Omental fat pad (tissue), 4 donors: Measurements from ENCODE around the gene ZSWIM4. TPM values are rescaled to one million over a fixed set of nuclear protein-coding genes. Genes with fewer than 3 reads are reported as not detected.

Source experiments
- ATAC-seq: fragments of 150-250 bp; one replicate; pipeline ENCODE4 v1.9.1; 2016; ENCODE audit warnings: mild to moderate bottlenecking, moderate library complexity; ENCODE audit not compliant: low FRiP score
- DNase-seq: peaks from one replicate; pipeline ENCODE4 v3.0.0-alpha.2; 2019; ENCODE audit warnings: low spot score
- CTCF ChIP-seq, 3 donors: fragments of 450-650 bp; IDR thresholded peaks; one replicate each; pipeline ENCODE4 v1.5.1; 2016 to 2017; ENCODE audit warnings: antibody characterized with exemption in 3 of 3, mild to moderate bottlenecking in 3 of 3, moderate library complexity in 2 of 3
- total RNA-seq, 4 donors: library from RNA; depleted of rRNA; stranded (reverse); fragments of >200 nt; gene quantifications; one replicate each; pipeline ENCODE4 v1.1.0, GENCODE V29; 2016

Gene ZSWIM4
- total RNA-seq, 4 donors from 2014 or later = 3.8 to 5.2 (median 4.6) TPM

DNA sequence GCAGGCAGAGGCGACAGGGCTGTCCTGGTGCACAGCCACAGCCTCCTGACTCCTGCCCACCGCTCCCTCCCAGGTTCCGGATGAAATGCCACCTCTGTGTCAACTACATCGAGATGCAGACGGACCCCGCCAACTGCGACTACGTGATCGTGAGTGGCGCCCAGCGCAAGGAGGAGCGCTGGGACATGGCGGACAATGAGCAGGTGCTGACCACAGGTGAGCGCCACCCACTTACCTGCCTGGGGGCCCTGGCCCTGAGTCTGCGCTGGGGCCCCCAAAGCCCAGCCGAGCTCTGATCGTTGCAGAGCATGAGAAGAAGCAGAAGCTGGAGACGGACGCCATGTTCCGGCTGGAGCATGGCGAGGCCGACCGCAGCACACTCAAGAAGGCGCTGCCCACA lies 36.4 kb upstream of the ZSWIM4 start:
- no peak for DNase-seq
- no peak for ATAC-seq
- TF ChIP-seq CTCF (IDR thresholded peaks at IDR 0.05) = no peak

- DNase-seq = no peak
- no peak for TF ChIP-seq CTCF (IDR thresholded peaks at IDR 0.05)
- no peak for ATAC-seq
Measured at GRCh38 chr19:13761423-13761822, 33.8 kb upstream of the ZSWIM4 start.

GRCh38 chr19:13762635-13763235 lies 32.5 kb upstream of the ZSWIM4 start:
- no peak for TF ChIP-seq CTCF (IDR thresholded peaks at IDR 0.05)
- DNase-seq (no peak), ATAC-seq (no peak)

- DNase-seq = no peak
- no peak for TF ChIP-seq CTCF (IDR thresholded peaks at IDR 0.05)
- ATAC-seq = no peak
Measured at GRCh38 chr19:13763265-13763664, 32.0 kb upstream of the ZSWIM4 start.

GRCh38 chr19:13764101-13764807 lies 31.0 kb upstream of the ZSWIM4 start, which contains the start of gene MRI1:
TSS of gene MRI1 (plus strand) at chr19:13764522. CDS start at chr19:13764589, 67 bp downstream.
- TF ChIP-seq CTCF (IDR thresholded peaks at IDR 0.05) = no peak
- peak; percentile 75 for ATAC-seq
- peak; percentile 65 for DNase-seq

DNA sequence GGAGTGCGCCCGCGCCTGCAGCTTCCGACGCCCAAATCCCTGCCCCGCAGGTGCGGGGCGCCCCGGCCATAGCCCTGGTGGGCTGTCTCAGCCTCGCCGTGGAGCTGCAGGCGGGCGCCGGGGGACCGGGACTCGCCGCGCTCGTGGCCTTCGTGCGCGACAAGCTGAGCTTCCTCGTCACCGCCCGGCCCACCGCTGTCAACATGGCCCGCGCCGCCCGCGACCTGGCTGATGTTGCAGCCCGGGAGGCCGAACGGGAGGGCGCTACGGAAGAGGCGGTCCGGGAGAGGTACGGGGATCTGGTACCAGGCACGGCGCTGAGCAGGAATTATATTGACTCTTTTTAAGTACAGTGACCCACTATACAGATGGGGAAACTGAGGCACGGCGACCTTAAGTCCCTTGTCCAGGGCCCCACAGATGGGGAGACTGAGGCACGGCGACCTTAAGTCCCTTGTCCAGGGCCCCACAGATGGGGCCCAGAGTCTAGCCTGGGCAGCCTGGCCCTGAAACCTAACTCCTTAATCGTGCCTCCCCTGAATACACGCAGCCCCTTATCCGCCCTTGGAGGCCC lies 30.3 kb upstream of the ZSWIM4 start:
- ATAC-seq = peak; percentile 43

More for the DNA sequence above, 30.3 kb upstream of the ZSWIM4 start:
- no peak for DNase-seq
- no peak for TF ChIP-seq CTCF (IDR thresholded peaks at IDR 0.05)
